Stimulated activated CD8-positive, alpha-beta memory T cell treated with anti-CD3 and anti-CD28 coated beads, Interleukin-2, amount 100 ng/mL, for 1 hour (primary cell): ENCODE data around the gene MAPKAPK2.
"Not testable (repeated sequence)": the region's sequence is repeated elsewhere in the genome, so short reads cannot be mapped to it uniquely, and the experiment has no call there.

Experiments used
- DNase-seq, 2 donors: peaks; one replicate each; pipeline ENCODE4 v3.0.0-alpha.2; 2020; ENCODE audit warnings: low read depth in 2 of 2

Gene MAPKAPK2

GRCh38 chr1:206774093-206774492 lies 89.4 kb downstream of the MAPKAPK2 start:
- DNase-seq: no peak

GRCh38 chr1:206776229-206776628 lies 91.5 kb downstream of the MAPKAPK2 start:
- no peak for DNase-seq

- no peak for DNase-seq
Observed at GRCh38 chr1:206778031-206778430, 93.3 kb downstream of the MAPKAPK2 start.

GRCh38 chr1:206778911-206779310 lies 94.2 kb downstream of the MAPKAPK2 start:
- not testable (repeated sequence) for DNase-seq

GRCh38 chr1:206779638-206780037 lies 94.9 kb downstream of the MAPKAPK2 start:
- DNase-seq: no peak

GRCh38 chr1:206782448-206782847 lies 97.7 kb downstream of the MAPKAPK2 start:
- no peak for DNase-seq

- DNase-seq: no peak
Observed at GRCh38 chr1:206783506-206783905, 98.8 kb downstream of the MAPKAPK2 start.
